ENCODE results near the gene SSR2. TPM values are rescaled to one million over a fixed set of nuclear protein-coding genes. Genes with fewer than 3 reads are reported as not detected.

Gene SSR2
- total RNA-seq, result 236 and 255 TPM in 2 replicates
- long read RNA-seq, transcript SSR2-201 (6 exons, 1,116 nt), result major isoform, 275 of 328 reads
- long read RNA-seq, transcript SSR2-209 (5 exons, 1,040 nt), result minor isoform, 13 of 328 reads
- long read RNA-seq, partial matches to known transcripts, result 28 of 328 reads
- long read RNA-seq, other reads (novel, unspliced or antisense), result 9 of 328 reads

DNA sequence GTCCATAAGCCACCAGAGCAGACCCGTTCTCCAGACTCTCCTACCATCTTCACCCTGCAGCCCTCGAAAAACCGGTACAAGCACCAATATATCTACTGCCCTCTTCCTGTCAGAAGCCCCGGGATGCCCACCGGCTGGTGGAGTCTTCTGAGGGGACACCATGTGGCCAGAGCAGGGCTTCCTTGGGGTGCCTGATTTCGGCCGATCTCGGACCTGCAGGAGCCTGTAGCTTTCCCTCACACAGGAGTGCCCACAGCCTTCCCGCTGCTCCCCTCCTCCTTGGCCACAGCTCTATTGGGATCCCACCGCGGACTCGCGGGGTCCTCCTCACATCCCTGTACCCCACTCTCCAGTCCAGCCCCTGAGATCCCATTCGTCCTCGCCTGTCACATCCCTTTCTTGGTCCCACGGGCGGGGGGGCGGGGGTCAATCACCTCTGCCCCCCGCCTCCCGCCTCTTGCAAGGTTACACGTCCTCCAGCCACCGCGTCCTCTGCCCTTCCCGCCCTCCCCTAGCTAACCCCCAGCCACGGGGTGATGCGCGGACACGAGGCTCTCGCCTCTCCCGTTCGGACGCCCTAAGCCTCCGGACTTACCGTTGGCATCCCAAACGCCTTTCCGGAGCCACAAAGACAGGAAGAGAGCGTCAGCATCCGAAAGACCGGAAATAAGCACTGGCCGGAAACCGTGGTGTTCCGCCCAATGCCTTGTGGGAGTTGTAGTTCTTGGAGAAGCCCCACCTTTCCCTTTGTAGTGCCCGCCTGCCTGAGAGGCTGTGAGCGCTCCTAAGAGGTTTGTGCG, at the start of gene SSR2:
TSS of gene SSR2 (minus strand) at position 659 of the 800 bp plus-strand sequence. CDS start 784 bp downstream, outside the sequence.
- H3K4me1 Mint-ChIP-seq, result peaks cover 40% of the 10 kb centered on the region
- peak; percentile 70 for DNase-seq (ENCODE audit: low read depth, low spot score)
- TF ChIP-seq, protein P1, sequence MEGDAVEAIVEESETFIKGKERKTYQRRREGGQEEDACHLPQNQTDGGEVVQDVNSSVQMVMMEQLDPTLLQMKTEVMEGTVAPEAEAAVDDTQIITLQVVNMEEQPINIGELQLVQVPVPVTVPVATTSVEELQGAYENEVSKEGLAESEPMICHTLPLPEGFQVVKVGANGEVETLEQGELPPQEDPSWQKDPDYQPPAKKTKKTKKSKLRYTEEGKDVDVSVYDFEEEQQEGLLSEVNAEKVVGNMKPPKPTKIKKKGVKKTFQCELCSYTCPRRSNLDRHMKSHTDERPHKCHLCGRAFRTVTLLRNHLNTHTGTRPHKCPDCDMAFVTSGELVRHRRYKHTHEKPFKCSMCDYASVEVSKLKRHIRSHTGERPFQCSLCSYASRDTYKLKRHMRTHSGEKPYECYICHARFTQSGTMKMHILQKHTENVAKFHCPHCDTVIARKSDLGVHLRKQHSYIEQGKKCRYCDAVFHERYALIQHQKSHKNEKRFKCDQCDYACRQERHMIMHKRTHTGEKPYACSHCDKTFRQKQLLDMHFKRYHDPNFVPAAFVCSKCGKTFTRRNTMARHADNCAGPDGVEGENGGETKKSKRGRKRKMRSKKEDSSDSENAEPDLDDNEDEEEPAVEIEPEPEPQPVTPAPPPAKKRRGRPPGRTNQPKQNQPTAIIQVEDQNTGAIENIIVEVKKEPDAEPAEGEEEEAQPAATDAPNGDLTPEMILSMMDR (conservative IDR thresholded peaks at IDR 0.05), result no peak
- H3K9me3 Mint-ChIP-seq, result no peaks in the 10 kb centered on the region
- H3K27ac Mint-ChIP-seq (ENCODE audit: unreplicated experiment), result peak within 1 kb of the TSS; percentile 98
- peaks cover 15% of the 10 kb centered on the region for H3K36me3 Mint-ChIP-seq (ENCODE audit: low read depth)
- H3K27me3 Mint-ChIP-seq (ENCODE audit: low read depth), result no peaks in the 10 kb centered on the region
- H3K4me3 Mint-ChIP-seq, result peak within 1 kb of the TSS; percentile 99

DNA sequence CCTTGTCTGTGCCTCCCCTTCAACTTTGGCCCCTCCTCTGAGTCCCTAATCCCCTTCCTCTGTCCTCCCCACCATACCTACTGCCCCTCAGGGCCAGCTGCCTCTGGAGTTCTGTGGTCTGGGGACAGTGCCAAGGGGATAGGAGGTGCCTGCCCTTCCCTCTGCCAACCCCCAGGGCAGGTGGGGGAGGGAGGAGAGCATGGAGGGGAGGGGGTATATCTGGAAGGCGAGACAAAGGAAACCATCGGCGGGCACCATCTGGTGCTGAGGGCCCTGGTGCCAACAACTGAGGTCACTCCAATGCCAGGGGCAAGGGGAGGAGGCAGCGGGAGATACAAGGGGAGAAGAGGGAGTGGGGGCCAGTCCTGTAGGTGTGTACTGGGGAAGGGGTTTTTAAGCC, 49.8 kb upstream of the SSR2 start:
- no peak for DNase-seq (ENCODE audit: low read depth, low spot score)
- Mint-ChIP-seq H3K4me3 (peak overlapping the region; percentile 70), H3K27ac (ENCODE audit: unreplicated experiment) (peak overlapping the region; percentile 76), H3K9me3 (no peaks in the 10 kb centered on the region), H3K27me3 (ENCODE audit: low read depth) (peaks cover 14% of the 10 kb centered on the region), H3K36me3 (ENCODE audit: low read depth) (peaks cover 9% of the 10 kb centered on the region), H3K4me1 (peaks cover 58% of the 10 kb centered on the region)
- TF ChIP-seq, protein P1 (conservative IDR thresholded peaks at IDR 0.05), result no peak

DNA sequence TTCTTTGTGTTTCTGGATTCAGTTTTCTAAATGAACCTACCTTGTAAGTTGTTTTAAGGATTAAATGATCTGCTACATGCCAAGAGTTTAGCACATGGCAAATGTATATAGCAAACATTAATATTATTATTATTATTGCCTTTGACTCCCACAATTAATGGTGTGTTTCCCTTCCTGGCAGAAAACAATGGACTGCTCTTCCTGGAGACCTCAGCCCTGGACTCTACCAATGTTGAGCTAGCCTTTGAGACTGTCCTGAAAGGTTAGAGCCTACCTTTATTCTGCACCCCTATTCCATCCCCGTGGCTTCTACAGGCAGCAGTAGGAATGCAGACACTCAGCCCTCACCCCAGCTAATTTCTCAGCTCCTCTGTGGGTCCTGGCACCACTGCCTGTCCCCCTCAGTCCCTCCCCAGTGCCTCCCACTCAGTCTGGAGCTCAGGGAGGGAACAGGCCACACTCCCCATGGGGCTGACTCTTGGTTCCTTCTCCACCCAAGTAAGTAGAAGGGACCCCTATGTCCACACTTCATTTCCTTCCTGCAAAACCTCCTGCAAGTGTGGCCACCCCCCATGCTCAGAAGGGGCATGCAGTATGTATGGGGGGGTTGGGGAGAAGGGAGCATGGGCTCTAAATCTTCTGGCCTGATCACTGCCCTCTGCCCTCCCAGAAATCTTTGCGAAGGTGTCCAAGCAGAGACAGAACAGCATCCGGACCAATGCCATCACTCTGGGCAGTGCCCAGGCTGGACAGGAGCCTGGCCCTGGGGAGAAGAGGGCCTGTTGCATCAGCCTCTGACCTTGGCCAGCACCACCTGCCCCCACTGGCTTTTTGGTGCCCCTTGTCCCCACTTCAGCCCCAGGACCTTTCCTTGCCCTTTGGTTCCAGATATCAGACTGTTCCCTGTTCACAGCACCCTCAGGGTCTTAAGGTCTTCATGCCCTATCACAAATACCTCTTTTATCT, 49.0 kb upstream of the SSR2 start:
- H3K4me1 Mint-ChIP-seq, result peaks cover 56% of the 10 kb centered on the region
- TF ChIP-seq, protein P1 (conservative IDR thresholded peaks at IDR 0.05), result no peak
- H3K27me3 Mint-ChIP-seq (ENCODE audit: low read depth), result peaks cover 14% of the 10 kb centered on the region

DNA sequence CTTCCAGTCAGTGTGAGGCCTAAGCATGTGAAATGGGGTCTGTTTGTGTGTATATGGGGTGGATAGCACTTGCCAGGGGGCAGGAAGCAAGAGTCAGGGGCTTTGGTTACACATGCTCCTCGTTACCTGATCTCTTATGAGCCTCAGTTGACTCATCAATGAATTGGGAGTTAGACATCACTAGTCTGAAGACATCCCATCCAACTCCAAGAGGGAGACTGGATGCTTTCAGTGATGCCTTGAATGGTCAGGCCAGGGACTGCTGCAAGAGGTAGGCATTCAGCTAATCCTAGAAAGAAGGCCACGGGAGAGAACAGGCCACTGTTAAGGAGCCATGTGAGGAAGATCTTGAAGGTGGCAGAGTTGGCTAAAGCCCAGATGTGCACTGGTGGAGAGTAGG, 46.5 kb upstream of the SSR2 start:
- no peak for DNase-seq (ENCODE audit: low read depth, low spot score)
- no peaks in the 10 kb centered on the region for H3K36me3 Mint-ChIP-seq (ENCODE audit: low read depth)
- H3K4me1 Mint-ChIP-seq, result peaks cover 33% of the 10 kb centered on the region
- no peak overlapping the region for H3K27ac Mint-ChIP-seq (ENCODE audit: unreplicated experiment)
- TF ChIP-seq, protein P1 (conservative IDR thresholded peaks at IDR 0.05), result no peak
- peak overlapping the region; percentile 1 for H3K4me3 Mint-ChIP-seq
- H3K27me3 Mint-ChIP-seq (ENCODE audit: low read depth), result peaks cover 14% of the 10 kb centered on the region
- no peaks in the 10 kb centered on the region for H3K9me3 Mint-ChIP-seq

More for the DNA sequence above, 49.0 kb upstream of the SSR2 start:
- DNase-seq (ENCODE audit: low read depth, low spot score), result no peak
- H3K9me3 Mint-ChIP-seq, result no peaks in the 10 kb centered on the region
- H3K36me3 Mint-ChIP-seq (ENCODE audit: low read depth), result peaks cover 4% of the 10 kb centered on the region
- peak overlapping the region; percentile 76 for H3K27ac Mint-ChIP-seq (ENCODE audit: unreplicated experiment)
- H3K4me3 Mint-ChIP-seq, result peak overlapping the region; percentile 70

DNA sequence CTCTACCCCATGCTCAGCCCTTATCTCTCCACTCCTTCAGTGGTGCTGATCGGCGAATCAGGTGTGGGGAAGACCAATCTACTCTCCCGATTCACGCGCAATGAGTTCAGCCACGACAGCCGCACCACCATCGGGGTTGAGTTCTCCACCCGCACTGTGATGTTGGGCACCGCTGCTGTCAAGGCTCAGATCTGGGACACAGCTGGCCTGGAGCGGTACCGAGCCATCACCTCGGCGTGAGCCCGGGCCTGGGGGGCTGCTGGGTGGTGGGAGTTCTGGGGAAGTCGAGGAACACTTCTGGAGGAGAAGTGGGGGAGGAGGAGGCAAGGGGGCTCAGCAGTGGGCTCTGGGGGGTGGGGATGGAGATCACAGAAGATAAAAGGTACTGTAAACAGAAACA, 45.1 kb upstream of the SSR2 start:
- DNase-seq (ENCODE audit: low read depth, low spot score), result no peak
- H3K9me3 Mint-ChIP-seq, result no peaks in the 10 kb centered on the region
- H3K27me3 Mint-ChIP-seq (ENCODE audit: low read depth), result peaks cover 9% of the 10 kb centered on the region
- peaks cover 35% of the 10 kb centered on the region for H3K4me1 Mint-ChIP-seq
- peak overlapping the region; percentile 76 for H3K4me3 Mint-ChIP-seq
- H3K36me3 Mint-ChIP-seq (ENCODE audit: low read depth), result no peaks in the 10 kb centered on the region
- H3K27ac Mint-ChIP-seq (ENCODE audit: unreplicated experiment), result peak overlapping the region; percentile 39
- TF ChIP-seq, protein P1 (conservative IDR thresholded peaks at IDR 0.05), result no peak

Data from neural crest cell (in vitro differentiated cells).